Liver (tissue), 9 donors: Measurements from ENCODE around the gene CDH4. TPM values are rescaled to one million over a fixed set of nuclear protein-coding genes. Genes with fewer than 3 reads are reported as not detected.

Source experiments
- DNase-seq: peaks from one replicate; pipeline ENCODE4 v3.0.0-alpha.2; 2017; ENCODE audit warnings: low spot score
- H3K27ac ChIP-seq, 2 donors: one replicate each; pipeline ENCODE4 v1.7.0; 2013; ENCODE audit warnings: inconsistent platforms in 2 of 2, low read length in 2 of 2, control low read depth in 1 of 2, low read depth in 1 of 2, mild to moderate bottlenecking in 1 of 2
- H3K27me3 ChIP-seq, 4 donors: one replicate each; pipeline versions ENCODE4 v1.6.1 to v1.7.0; 2013; ENCODE audit warnings: low read length in 3 of 4, inconsistent platforms in 1 of 4, mild to moderate bottlenecking in 1 of 4, moderate library complexity in 1 of 4; ENCODE audit not compliant: control insufficient read depth in 4 of 4, insufficient read depth in 4 of 4
- H3K36me3 ChIP-seq, 4 donors: one replicate each; pipeline versions ENCODE4 v1.6.1 to v1.7.0; 2013; ENCODE audit warnings: low read length in 3 of 4, mild to moderate bottlenecking in 3 of 4, low read depth in 1 of 4, moderate library complexity in 1 of 4; ENCODE audit not compliant: control insufficient read depth in 4 of 4, insufficient read depth in 3 of 4
- H3K4me1 ChIP-seq, 4 donors: one replicate each; pipeline versions ENCODE4 v1.6.1 to v1.7.0; 2013; ENCODE audit warnings: low read length in 3 of 4, mild to moderate bottlenecking in 3 of 4, moderate library complexity in 1 of 4; ENCODE audit not compliant: control insufficient read depth in 4 of 4, insufficient read depth in 4 of 4
- H3K4me3 ChIP-seq, 3 donors: one replicate each; pipeline versions ENCODE4 v1.6.1 to v1.7.0; 2013; ENCODE audit warnings: low read length in 3 of 3, control low read depth in 1 of 3, low read depth in 1 of 3, mild to moderate bottlenecking in 1 of 3
- H3K9ac ChIP-seq, 2 donors: one replicate each; pipeline ENCODE4 v1.7.0; 2013; ENCODE audit warnings: low read length in 2 of 2, mild to moderate bottlenecking in 2 of 2, moderate library complexity in 2 of 2, control low read depth in 1 of 2, low read depth in 1 of 2
- H3K9me3 ChIP-seq, 4 donors: one replicate each; pipeline versions ENCODE4 v1.6.1 to v1.7.0; 2013; ENCODE audit warnings: low read length in 3 of 4; ENCODE audit not compliant: control insufficient read depth in 4 of 4
- ATF3 ChIP-seq: IDR thresholded peaks from 2 replicates; pipeline ENCODE4 v1.6.1; 2016; ENCODE audit warnings: antibody characterized with exemption
- CTCF ChIP-seq: fragments of 150-350 bp; IDR thresholded peaks from 2 replicates; pipeline ENCODE4 v1.5.1; 2017; ENCODE audit warnings: improper control_type of control experiment, low read depth, low read length; ENCODE audit not compliant: missing input control
- EGR1 ChIP-seq, 2 donors: IDR thresholded peaks; 2 replicates each; pipeline ENCODE4 v1.6.1; 2016 to 2018; ENCODE audit warnings: antibody characterized with exemption in 2 of 2, low read depth in 2 of 2
- FOXA1 ChIP-seq: IDR thresholded peaks from 2 replicates; pipeline ENCODE4 v1.6.1; 2016; ENCODE audit warnings: antibody characterized with exemption
- FOXA2 ChIP-seq: IDR thresholded peaks from 2 replicates; pipeline ENCODE4 v1.6.1; 2016; ENCODE audit warnings: antibody characterized with exemption
- GABPA ChIP-seq, 2 donors: IDR thresholded peaks in 1 of 2; conservative IDR thresholded peaks in 1 of 2; 2 replicates each; pipeline ENCODE4 v1.6.1; 2016; ENCODE audit warnings: antibody characterized with exemption in 2 of 2, mild to moderate bottlenecking in 1 of 2, moderate library complexity in 1 of 2
- HNF4A ChIP-seq, 2 donors: conservative IDR thresholded peaks; 2 replicates each; pipeline ENCODE4 v1.6.1; 2016; ENCODE audit warnings: antibody characterized with exemption in 2 of 2, mild to moderate bottlenecking in 2 of 2
- HNF4G ChIP-seq: IDR thresholded peaks from 2 replicates; pipeline ENCODE4 v1.6.1; 2016; ENCODE audit warnings: antibody characterized with exemption
- JUND ChIP-seq, 2 donors: IDR thresholded peaks; 2 replicates each; pipeline ENCODE4 v1.6.1; 2016; ENCODE audit warnings: antibody characterized with exemption in 2 of 2
- MAX ChIP-seq: IDR thresholded peaks from 2 replicates; pipeline ENCODE4 v1.6.1; 2016; ENCODE audit warnings: antibody characterized with exemption
- NR2F2 ChIP-seq: IDR thresholded peaks from 2 replicates; pipeline ENCODE4 v1.6.1; 2016; ENCODE audit warnings: antibody characterized with exemption
- RAD21 ChIP-seq, 2 donors: IDR thresholded peaks; 2 replicates each; pipeline ENCODE4 v1.6.1; 2016; ENCODE audit warnings: antibody characterized with exemption in 2 of 2, mild to moderate bottlenecking in 2 of 2
- REST ChIP-seq: IDR thresholded peaks from 2 replicates; pipeline ENCODE4 v1.6.1; 2016; ENCODE audit warnings: antibody characterized with exemption, mild to moderate bottlenecking
- RXRA ChIP-seq, 2 donors: IDR thresholded peaks; 2 replicates each; pipeline ENCODE4 v1.6.1; 2017 to 2018; ENCODE audit warnings: antibody characterized with exemption in 2 of 2, mild to moderate bottlenecking in 1 of 2
- SP1 ChIP-seq: IDR thresholded peaks from 2 replicates; pipeline ENCODE4 v1.6.1; 2018; ENCODE audit warnings: antibody characterized with exemption, mild to moderate bottlenecking
- TAF1 ChIP-seq: conservative IDR thresholded peaks from 2 replicates; pipeline ENCODE4 v1.6.1; 2016; ENCODE audit warnings: antibody characterized with exemption, mild to moderate bottlenecking
- YY1 ChIP-seq: IDR thresholded peaks from 2 replicates; pipeline ENCODE4 v1.6.1; 2016; ENCODE audit warnings: antibody characterized with exemption, mild to moderate bottlenecking
- ZBTB33 ChIP-seq: IDR thresholded peaks from 2 replicates; pipeline ENCODE4 v1.6.1; 2016; ENCODE audit warnings: antibody characterized with exemption
- WGBS: extraction: QIAGEN DNeasy Blood & Tissue Kit; methylation state at CpG from one replicate; pipeline ENCODE4 v1.1.7; 2013; 5-methylcytosine and 5-hydroxymethylcytosine counted together
- polyA plus RNA-seq, 2 donors: library from polyadenylated mRNA; stranded (reverse) in 1 of 2; unstranded in 1 of 2; fragments of 200-250 nt in 1 of 2; fragments of >200 nt in 1 of 2; fragmentation: Nextera tagmentation in 1 of 2; extraction: Ambion mirVana in 1 of 2; gene quantifications; one replicate each; pipeline versions ENCODE4 v1.2.1 to v1.2.3, GENCODE V29; 2013 to 2015
- total RNA-seq, 2 donors: library from RNA; depleted of rRNA; stranded (reverse); fragments of >200 nt; gene quantifications; one replicate each; pipeline ENCODE4 v1.2.3, GENCODE V29; 2014
- donor health status: healthy.
- donor health status: healthy.
- donor health status: healthy.
- donor health status: healthy.
- donor health status: healthy.

The CDH4 gene
- total and polyA plus RNA-seq, 4 donors = 0.03 to 0.25 (median 0.19) TPM; not detected in 1

- 79% methylated on average over 18 of the region's 18 CpGs for WGBS
Measured at GRCh38 chr20:61784801-61785566, 532.9 kb downstream of the CDH4 start.

More at GRCh38 chr20:61784801-61785566, 532.9 kb downstream of the CDH4 start:
- Histone ChIP-seq H3K27ac (no peak overlapping the region), H3K4me1 (no peaks in the 10 kb centered on the region), H3K27me3 (peaks cover 0 to 2% (median 0%) of the 10 kb centered on the region in 4 donors), H3K9me3 (peaks cover 0 to 4% (median 3%) of the 10 kb centered on the region in 4 donors), H3K36me3 (no peaks in the 10 kb centered on the region), H3K9ac (no peak overlapping the region), H3K4me3 (no peak overlapping the region)
- no peak for TF ChIP-seq HNF4G
- no peak for TF ChIP-seq REST
- no peak for TF ChIP-seq GABPA (IDR thresholded peaks at IDR 0.05 in 1 of 2, conservative IDR thresholded peaks at IDR 0.05 in 1 of 2)
- no peak for TF ChIP-seq SP1
- no peak for TF ChIP-seq CTCF
- TF ChIP-seq FOXA1 = no peak
- TF ChIP-seq ZBTB33 = no peak
- TF ChIP-seq TAF1 = no peak
- TF ChIP-seq MAX = no peak
- TF ChIP-seq YY1 = no peak
- no peak for TF ChIP-seq RAD21 (IDR thresholded peaks at IDR 0.05)
- TF ChIP-seq FOXA2 = no peak
- no peak for TF ChIP-seq JUND (IDR thresholded peaks at IDR 0.05)
- no peak for TF ChIP-seq HNF4A (conservative IDR thresholded peaks at IDR 0.05)
- TF ChIP-seq ATF3 = no peak
- no peak for TF ChIP-seq RXRA (IDR thresholded peaks at IDR 0.05)
- TF ChIP-seq NR2F2 = no peak
- TF ChIP-seq EGR1 (IDR thresholded peaks at IDR 0.05; ENCODE audit: low read depth in 2 of 2) = no peak
- DNase-seq = no peak
